Osteocyte (in vitro differentiated cells): ENCODE results near the gene ENOX1. TPM values are rescaled to one million over a fixed set of nuclear protein-coding genes. Genes with fewer than 3 reads are reported as not detected.

Experiments
- DNase-seq: peaks from one replicate; pipeline ENCODE4 v3.0.0; 2021; ENCODE audit warnings: mixed read lengths; ENCODE audit not compliant: unreplicated experiment; ENCODE audit errors: extremely low spot score
- H3K27ac Mint-ChIP-seq: one replicate; pipeline ENCODE4 v1.8.0; 2021; ENCODE audit warnings: mild to moderate bottlenecking, mixed read lengths; ENCODE audit not compliant: unreplicated experiment
- H3K27me3 Mint-ChIP-seq: one replicate; pipeline ENCODE4 v1.8.0; 2021; ENCODE audit warnings: mixed read lengths; ENCODE audit not compliant: unreplicated experiment
- H3K36me3 Mint-ChIP-seq: one replicate; pipeline ENCODE4 v1.8.0; 2021; ENCODE audit warnings: mixed read lengths; ENCODE audit not compliant: unreplicated experiment
- H3K4me1 Mint-ChIP-seq: one replicate; pipeline ENCODE4 v1.8.0; 2021; ENCODE audit warnings: mixed read lengths; ENCODE audit not compliant: unreplicated experiment
- H3K4me3 Mint-ChIP-seq: one replicate; pipeline ENCODE4 v1.8.0; 2021; ENCODE audit warnings: mild to moderate bottlenecking, moderate library complexity, mixed read lengths; ENCODE audit not compliant: unreplicated experiment
- H3K9me3 Mint-ChIP-seq: one replicate; pipeline ENCODE4 v1.8.0; 2021; ENCODE audit warnings: mixed read lengths; ENCODE audit not compliant: unreplicated experiment
- CTCF ChIP-seq: fragments of 200-600 bp; sonication (generic); IDR thresholded peaks from 2 replicates; pipeline ENCODE4 v1.5.0; 2021; ENCODE audit warnings: antibody characterized with exemption, mild to moderate bottlenecking, moderate library complexity
- total RNA-seq: library from RNA; stranded (reverse); gene quantifications from 2 replicates; pipeline ENCODE4 v1.2.1, GENCODE V29; 2021

The ENOX1 gene
- total RNA-seq, 1 donor from 2014 or later: 5.9 TPM

- Mint-ChIP-seq H3K4me1 (peaks cover 6% of the 10 kb centered on the region), H3K27me3 (no peaks in the 10 kb centered on the region), H3K36me3 (no peaks in the 10 kb centered on the region), H3K9me3 (no peaks in the 10 kb centered on the region), H3K4me3 (no peak overlapping the region), H3K27ac (peak overlapping the region; percentile 41)
- no peak for DNase-seq
- TF ChIP-seq CTCF: no peak
Measured at GRCh38 chr13:43742911-43743310, 43.9 kb downstream of the ENOX1 start.

- Mint-ChIP-seq H3K27ac (no peak overlapping the region), H3K4me1 (peaks cover under 1% of the 10 kb centered on the region), H3K27me3 (no peaks in the 10 kb centered on the region), H3K9me3 (no peaks in the 10 kb centered on the region), H3K4me3 (no peak overlapping the region), H3K36me3 (no peaks in the 10 kb centered on the region)
- no peak for DNase-seq
- no peak for TF ChIP-seq CTCF
Measured at GRCh38 chr13:43737392-43737923, 49.3 kb downstream of the ENOX1 start.

GRCh38 chr13:43732726-43733125 lies 54.0 kb downstream of the ENOX1 start:
- Mint-ChIP-seq H3K27ac (no peak overlapping the region), H3K36me3 (no peaks in the 10 kb centered on the region), H3K27me3 (no peaks in the 10 kb centered on the region), H3K4me1 (peaks cover 28% of the 10 kb centered on the region), H3K4me3 (no peak overlapping the region), H3K9me3 (no peaks in the 10 kb centered on the region)
- no peak for TF ChIP-seq CTCF
- DNase-seq: no peak

- no peak for TF ChIP-seq CTCF
- H3K4me1 Mint-ChIP-seq: peaks cover 28% of the 10 kb centered on the region
- DNase-seq: no peak
- no peak overlapping the region for H3K4me3 Mint-ChIP-seq
- no peak overlapping the region for H3K27ac Mint-ChIP-seq
- H3K27me3 Mint-ChIP-seq: no peaks in the 10 kb centered on the region
- no peaks in the 10 kb centered on the region for H3K9me3 Mint-ChIP-seq
- H3K36me3 Mint-ChIP-seq: no peaks in the 10 kb centered on the region
Measured at GRCh38 chr13:43731296-43731695, 55.5 kb downstream of the ENOX1 start.

GRCh38 chr13:43730642-43731041 lies 56.1 kb downstream of the ENOX1 start:
- Mint-ChIP-seq H3K4me1 (peaks cover 28% of the 10 kb centered on the region), H3K4me3 (no peak overlapping the region), H3K27ac (peak overlapping the region; percentile 32), H3K27me3 (no peaks in the 10 kb centered on the region), H3K9me3 (no peaks in the 10 kb centered on the region), H3K36me3 (no peaks in the 10 kb centered on the region)
- DNase-seq: no peak
- no peak for TF ChIP-seq CTCF
